Hematopoietic multipotent progenitor cell treated with erythropoietin and hydrocortisone succinate and interleukin-3 and kit ligand, for 8 days (in vitro differentiated cells): ENCODE measurements around the gene TRMT2B.
"Not testable (repeated sequence)": the region's sequence is repeated elsewhere in the genome, so short reads cannot be mapped to it uniquely, and the experiment has no call there.

Experiments
- DNase-seq: peaks from one replicate; pipeline ENCODE4 v3.0.0-alpha.2; 2015

TRMT2B gene, protein sequence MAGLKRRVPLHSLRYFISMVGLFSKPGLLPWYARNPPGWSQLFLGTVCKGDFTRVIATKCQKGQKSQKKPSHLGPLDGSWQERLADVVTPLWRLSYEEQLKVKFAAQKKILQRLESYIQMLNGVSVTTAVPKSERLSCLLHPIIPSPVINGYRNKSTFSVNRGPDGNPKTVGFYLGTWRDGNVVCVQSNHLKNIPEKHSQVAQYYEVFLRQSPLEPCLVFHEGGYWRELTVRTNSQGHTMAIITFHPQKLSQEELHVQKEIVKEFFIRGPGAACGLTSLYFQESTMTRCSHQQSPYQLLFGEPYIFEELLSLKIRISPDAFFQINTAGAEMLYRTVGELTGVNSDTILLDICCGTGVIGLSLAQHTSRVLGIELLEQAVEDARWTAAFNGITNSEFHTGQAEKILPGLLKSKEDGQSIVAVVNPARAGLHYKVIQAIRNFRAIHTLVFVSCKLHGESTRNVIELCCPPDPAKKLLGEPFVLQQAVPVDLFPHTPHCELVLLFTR

DNA sequence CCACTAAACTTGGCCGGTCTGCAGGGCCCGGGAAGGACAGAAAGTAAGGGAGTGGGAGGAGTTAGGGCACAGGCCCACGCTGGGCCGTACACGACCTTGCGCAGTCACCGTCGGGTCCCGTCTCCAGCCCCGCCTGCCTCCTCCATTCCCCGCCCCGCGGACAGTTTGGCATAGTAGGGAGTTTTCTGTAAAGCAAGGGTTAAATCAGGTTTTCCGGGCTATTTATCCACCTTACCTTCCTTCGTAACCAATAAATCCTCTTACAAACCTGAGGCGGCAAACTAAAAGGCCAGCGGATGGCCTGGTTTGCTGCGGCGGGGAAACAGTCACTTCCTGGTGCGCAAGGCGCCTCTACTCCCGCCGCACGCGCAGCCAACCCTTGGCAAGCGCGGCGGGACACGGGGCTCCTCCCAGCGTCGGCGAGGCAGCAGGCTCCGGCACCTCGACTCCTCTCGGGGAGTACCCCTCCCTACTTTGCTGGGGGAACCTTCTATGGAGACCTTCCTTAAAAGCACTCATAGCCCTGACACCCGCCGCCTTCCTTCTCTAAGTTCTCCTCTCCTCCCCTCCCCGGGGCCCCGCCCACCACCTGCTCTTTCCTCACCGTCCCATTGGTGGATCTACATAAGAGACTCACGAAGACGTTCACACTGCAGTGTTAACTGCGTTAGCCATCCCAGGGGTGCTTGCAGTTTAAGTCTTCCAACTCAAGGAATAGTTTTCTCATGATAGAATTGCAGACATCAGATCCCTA lies at the start of gene TRMT2B:
TSS of gene TRMT2B (minus strand) at position 563 of the 754 bp plus-strand sequence. CDS start 9,822 bp downstream, outside the sequence.
- peak; percentile 88 for DNase-seq

GRCh38 chrX:101097546-101098453 lies 45.9 kb upstream of the TRMT2B start, which contains the start of gene CENPI:
TSS of gene CENPI (plus strand) at chrX:101098204. CDS start at chrX:101101071, 2,867 bp downstream.
- peak; percentile 93 for DNase-seq

- DNase-seq: no peak
Measured at GRCh38 chrX:101091817-101092216, 39.9 kb upstream of the TRMT2B start.

- no peak for DNase-seq
Measured at GRCh38 chrX:101081231-101081630, 29.3 kb upstream of the TRMT2B start.

DNA sequence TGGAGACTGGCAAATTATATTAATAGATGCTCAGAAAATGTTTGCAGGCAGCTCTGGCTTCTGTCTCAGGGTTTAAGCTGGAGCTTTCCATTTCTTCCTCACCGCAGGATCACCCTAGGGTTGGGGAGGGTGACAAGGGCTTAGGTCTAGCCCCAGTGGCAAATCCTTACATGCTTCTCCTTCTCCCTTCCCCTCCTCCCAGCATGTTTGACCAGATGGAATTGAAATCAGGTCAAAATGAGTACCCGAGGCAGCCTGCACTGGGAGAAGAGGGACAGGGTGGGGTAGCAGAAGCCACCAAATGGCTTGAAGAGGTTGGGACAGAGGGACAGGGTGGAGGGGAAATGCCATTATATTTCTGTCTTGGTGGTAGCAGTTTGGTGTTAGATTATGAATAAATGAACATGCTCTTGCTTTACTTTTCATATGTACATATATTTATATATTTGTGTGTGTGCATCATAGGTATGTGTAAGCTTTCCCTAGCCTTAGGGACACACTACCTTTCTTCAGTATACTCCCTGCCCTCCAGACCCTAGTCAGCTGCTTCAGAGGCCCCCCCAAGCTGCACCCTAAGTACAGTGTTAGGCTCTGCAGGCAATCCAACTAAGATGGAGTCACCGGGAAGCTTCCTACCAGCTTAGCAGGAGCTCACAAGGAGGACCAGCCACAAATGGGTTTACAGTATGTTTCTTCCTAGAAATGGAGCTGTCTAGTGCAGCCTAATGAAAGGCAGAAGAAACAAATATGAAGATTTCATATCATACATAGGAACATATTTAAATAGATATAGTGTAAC lies 28.6 kb upstream of the TRMT2B start:
- no peak for DNase-seq

DNA sequence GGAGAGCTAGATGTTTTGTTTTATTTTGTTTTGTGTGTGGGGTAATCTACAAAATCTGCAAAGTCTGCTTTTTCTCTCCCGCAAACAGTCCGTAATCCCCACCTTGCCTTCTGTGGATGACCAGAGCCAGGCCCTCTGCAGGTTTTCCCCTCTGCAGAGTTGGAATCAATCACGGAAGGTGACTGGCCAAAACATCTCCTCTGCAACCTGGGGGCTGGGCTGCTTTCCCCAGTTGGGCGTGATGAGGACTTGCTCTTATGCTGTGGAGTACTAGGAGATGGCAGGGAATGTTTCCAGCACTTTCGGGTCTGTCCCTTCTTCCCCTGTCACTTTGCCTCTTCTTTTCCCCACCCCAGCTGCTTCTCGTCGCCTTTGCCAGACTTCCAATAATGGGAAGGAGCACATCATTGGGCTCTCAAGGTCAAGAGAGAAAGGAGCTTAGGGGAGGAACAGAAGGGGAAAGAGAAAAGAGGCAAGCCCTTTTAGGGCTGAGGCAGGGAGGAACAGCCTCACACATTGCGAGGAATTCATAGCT lies 27.9 kb upstream of the TRMT2B start:
- DNase-seq: no peak

DNA sequence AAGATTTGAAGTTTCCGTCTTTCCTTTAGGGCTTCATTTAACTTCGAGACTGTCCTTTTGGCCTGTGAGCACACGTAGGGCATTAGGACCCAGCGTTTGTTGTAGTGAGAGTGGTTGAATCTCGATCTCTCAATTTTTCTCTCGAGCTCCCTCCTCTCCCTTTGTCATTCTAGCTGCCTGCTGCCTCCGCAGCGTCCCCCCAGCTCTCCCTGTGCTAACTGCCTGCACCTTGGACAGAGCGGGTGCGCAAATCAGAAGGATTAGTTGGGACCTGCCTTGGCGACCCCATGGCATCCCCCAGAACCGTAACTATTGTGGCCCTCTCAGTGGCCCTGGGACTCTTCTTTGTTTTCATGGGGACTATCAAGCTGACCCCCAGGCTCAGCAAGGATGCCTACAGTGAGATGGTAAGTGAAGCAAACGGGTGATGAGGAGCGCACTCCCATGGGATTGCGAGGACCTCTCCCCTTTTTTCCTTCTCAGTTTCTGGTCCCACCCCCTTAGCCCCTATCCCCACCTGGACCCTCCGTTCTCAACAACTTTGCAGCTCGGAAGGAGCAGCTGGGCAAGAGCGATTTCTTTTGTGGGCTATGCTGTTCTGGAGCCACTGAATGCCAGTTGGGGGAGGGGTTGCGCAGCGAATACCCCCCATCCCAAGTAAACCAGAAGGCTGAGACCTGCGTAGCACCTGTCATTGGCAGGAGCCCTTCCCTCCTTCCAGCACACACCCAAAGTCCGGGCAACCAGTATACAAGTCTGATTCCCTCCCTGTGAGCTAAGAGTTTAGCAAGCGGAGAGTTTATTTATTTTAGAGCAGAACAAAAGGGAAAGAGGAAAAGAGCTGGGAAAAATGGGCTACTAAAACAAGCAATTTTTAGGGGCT lies 27.0 kb upstream of the TRMT2B start, which contains the start of gene TMEM35A:
TSS of gene TMEM35A (plus strand) at position 164 of the 883 bp plus-strand sequence. CDS start at position 288, 124 bp downstream.
- no peak for DNase-seq

- peak; percentile 57 for DNase-seq
Measured at GRCh38 chrX:101071582-101071981, 19.7 kb upstream of the TRMT2B start.

- no peak for DNase-seq
Measured at GRCh38 chrX:101062176-101062575, 10.3 kb upstream of the TRMT2B start.

- peak; percentile 41 for DNase-seq
Measured at GRCh38 chrX:101057093-101057714, 5.3 kb upstream of the TRMT2B start.

DNA sequence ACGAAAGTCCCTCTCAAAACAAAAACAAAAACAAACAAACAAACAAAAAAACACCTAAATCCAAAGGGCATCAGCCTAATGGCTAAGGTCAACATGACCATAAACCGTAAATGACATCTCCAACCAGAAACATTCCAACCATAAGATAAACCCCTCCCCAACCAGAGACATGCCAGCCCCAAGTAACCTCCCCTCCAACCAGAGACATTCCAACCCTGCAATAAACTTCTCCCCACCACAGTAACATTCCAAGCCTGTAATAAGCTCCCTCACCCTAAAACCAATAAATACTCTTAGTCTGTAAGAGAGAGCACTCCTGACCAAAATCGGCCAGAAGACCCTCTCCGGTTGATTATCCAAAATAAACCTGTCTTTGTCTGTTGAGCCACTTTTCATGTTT lies 4.6 kb upstream of the TRMT2B start:
- DNase-seq: not testable (repeated sequence)

GRCh38 chrX:101051153-101051548 lies 760 bp downstream of the TRMT2B start:
- no peak for DNase-seq

- DNase-seq: no peak
Measured at GRCh38 chrX:101040197-101040596, 11.7 kb downstream of the TRMT2B start.

DNA sequence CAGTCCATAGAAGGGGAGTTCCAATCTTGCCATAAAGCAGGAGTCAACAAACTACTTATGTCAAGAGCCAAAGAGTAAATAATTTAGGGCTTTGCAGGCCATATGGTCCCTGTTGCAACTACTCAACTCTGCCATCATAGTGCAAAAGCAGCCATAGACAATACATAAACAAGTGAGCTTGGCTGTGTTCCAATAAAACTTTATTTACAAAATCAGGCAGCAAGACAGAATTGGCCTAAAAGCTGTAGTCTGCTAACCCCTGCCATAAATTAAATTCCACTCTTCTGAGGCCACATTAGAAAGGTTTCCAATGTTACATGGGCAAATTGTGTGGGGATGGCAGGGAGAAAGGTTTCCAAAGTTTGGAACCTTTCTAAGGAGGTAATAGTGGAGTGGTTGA lies 14.7 kb downstream of the TRMT2B start:
- no peak for DNase-seq

- DNase-seq: no peak
Measured at GRCh38 chrX:101029665-101030064, 22.2 kb downstream of the TRMT2B start.

GRCh38 chrX:101028562-101028961 lies 23.3 kb downstream of the TRMT2B start:
- DNase-seq: peak; percentile 63

DNA sequence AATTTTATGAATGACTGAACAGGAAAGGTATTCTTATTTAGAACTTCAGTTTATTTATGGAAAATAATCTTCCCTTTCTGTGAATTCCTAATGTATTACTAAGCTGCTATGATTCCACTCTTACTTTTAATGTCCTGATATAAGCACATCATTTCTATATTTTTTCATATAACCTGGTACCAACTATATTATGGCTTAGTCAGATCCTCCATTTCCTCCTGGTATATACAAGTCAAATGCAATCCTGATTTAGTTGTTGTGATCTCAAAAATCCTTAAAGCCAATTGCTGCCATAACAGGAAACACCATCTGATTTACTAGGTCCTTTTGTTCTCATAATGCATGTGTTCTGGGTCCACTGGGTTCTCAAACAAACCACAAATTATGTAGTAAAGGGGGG lies 26.8 kb downstream of the TRMT2B start:
- DNase-seq: no peak

DNA sequence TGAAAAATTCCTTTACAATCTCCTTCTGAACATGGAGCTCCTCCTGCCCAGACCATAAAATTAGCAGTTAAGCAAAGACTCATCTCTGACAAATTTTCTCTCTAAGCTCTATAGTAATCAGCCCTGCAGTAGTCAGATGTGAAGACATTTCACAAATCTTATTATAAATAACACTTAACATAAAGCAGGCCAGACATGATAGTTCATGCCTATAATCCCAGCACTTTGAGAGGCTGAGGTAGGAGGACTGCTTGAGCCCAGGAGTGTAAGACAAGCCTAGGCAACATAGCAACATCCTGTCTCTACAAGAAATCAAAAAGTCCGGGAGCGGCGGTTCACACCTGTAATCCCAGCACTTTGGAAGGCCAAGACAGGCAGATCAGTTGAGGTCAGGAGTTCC lies 29.9 kb downstream of the TRMT2B start:
- no peak for DNase-seq

DNA sequence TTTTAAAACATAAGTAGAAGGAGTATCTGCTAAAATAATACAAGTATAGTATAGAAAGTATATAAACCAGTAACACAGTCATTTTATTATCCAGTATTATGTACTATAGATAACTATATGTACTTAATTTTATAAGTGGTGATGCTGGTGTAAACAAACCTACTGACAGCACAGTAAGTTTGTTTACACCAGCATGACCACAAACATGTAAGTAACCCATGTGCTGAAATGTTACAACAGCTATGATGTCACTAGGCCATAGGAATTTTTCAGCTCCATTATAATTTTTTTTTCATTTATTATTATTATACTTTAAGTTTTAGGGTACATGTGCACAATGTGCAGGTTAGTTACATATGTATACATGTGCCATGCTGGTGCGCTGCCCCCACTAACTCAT lies 39.9 kb downstream of the TRMT2B start:
- not testable (repeated sequence) for DNase-seq

GRCh38 chrX:101009090-101009489 lies 42.8 kb downstream of the TRMT2B start:
- no peak for DNase-seq
